Left lobe of liver (tissue), 2 donors: Measurements from ENCODE around the gene CAMTA1. TPM values are rescaled to one million over a fixed set of nuclear protein-coding genes. Genes with fewer than 3 reads are reported as not detected.
A peak's percentile ranks its signal among the peaks of the same experiment; 100 is the strongest.

Experiments
- ATAC-seq: fragments of 200-7000 bp; cut with Tn5 transposase; one replicate; pipeline ENCODE4 v1.9.1; 2020; ENCODE audit warnings: mild to moderate bottlenecking, moderate library complexity
- DNase-seq: peaks from one replicate; pipeline ENCODE4 v3.0.0-alpha.2; 2020; ENCODE audit warnings: low spot score
- total RNA-seq: library from RNA; stranded (reverse); gene quantifications from one replicate; pipeline ENCODE4 v1.2.1, GENCODE V29; 2021
- donor health status: DM: no; HTN: no; CAD: no; lungs with moderate emphysema.
- donor health status: DM: no; HTN: yes; CAD: no.

CAMTA1 gene
- total RNA-seq, 1 donor from 2014 or later, result 33.6 TPM

DNA sequence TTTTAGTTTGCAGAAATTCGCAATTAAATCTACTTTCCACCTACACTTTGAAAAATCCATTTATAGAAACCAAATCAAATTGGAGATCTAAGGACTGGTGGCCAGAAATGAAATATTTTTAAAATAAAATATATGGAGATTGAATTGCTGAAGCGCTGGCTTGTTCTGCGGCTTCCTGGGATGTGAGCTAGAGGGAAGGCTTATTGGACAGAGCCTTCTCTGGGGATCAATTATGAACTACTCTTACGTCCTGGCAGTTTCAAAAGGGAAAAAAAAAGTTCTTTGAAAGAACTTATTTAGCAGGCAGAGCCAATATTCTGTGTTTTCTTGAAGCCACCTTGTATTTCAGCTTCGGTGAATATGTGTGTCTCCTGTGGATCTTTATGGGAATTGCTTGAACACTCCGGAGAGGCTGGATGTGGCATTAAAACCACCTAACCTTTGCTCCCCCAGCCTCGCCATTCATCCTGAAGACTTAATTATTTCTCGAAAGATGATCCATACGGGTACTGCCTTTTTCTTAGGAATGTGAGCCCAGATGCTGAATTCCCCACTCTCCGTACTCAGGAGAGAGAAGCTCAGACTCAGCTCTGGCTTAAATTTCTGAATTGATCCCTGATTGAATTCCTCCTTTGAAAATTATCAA, 506.9 kb downstream of the CAMTA1 start:
- no peak for ATAC-seq
- no peak for DNase-seq

DNA sequence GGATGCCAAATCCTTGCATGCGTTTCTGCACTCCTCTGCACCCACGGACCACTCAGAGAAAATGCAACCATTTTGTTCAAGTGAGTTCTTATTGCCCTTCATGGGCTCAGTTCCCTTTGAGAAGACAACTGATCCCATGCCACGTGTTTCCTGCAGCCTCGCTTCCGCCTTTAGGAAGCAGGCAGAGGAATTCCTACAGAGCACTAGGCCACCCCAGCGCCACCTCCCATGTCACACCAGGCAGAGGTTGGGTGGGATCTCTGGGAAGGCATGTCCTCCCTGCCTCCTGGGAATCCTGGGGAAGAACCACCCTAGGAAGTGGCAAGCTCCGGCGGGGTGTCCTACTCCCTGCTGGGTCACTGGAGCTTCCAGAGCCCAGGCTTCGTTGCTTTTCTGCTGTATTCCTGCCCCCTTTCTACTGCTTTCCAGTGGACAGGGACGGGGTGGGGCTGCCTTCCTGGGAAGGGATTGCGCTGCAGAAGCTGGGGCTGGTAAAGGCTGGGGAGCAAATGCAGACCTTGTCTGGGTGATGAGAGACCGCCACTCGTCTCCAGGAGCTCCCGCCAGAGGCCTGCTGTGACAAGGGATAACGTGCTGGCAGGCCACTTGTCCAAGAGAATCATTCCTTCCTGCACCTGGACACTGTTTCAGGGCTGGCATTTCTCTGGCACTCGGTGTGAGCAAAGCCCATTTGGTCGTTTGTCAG, 507.6 kb downstream of the CAMTA1 start:
- no peak for ATAC-seq
- DNase-seq, result no peak

DNA sequence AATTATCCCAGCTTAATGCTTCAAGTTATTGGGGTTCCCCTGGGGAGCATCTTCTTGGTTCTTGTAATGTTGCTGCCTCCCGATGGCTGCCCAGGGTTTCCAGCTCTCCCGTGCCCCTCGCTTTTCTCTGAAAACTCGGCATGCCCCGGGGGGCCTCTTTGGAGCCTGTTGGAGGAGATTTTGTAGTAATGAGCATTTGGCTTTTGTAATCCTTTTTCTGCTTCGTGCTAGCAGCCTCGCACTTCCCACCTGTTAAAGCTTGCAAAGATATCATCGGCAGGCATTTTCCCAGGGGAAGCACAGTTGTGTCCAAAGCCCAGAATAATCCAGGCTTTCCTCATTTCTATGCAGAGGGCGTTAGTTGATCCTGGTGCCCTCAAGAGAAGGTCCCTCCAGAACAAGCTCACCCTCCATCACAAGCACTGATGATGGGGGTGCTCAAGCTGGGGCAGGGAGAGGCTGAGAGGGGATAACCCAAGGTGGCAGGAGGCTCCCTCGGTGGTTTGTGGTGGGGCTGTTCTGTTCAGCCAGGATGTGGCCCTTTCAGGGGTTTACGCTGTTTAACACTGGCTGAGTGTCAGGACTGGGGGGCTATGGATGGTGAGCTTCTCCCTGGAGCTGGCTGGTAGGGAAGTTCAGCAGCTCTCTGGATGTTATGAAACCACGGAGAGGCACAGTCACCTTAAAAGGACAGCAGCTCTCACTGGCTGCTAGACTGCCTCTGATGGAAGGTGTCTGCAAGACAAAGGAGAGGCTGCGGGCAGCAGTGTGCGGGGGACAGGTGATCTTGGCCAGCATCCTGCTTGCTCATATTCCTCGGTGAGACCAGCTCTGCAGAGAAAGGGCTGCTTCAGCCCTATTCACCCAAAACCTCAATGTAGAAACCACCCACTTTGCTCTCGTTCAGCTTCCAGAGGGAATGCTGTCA, 508.7 kb downstream of the CAMTA1 start:
- ATAC-seq (no peak), DNase-seq (no peak)

DNA sequence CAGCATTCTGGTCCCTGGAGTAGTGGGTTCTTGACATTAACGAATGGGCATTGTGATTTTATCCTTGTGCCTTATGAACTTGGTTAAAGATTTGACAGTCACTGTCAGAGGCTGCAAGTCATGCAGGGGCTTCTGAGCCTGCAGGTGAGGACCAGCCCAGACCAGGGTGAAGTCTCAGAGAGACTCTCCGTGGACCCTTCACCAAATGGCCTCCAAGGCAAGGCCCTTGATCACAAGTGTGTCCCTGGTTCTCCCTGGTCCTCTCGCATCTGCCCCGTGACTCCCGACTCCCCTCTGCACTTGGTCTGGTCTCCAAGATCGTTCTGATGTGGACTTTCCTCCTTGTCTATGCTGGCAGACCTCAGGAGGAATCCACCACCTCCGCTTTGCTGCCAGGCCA, 509.4 kb downstream of the CAMTA1 start:
- ATAC-seq (no peak), DNase-seq (no peak)

DNA sequence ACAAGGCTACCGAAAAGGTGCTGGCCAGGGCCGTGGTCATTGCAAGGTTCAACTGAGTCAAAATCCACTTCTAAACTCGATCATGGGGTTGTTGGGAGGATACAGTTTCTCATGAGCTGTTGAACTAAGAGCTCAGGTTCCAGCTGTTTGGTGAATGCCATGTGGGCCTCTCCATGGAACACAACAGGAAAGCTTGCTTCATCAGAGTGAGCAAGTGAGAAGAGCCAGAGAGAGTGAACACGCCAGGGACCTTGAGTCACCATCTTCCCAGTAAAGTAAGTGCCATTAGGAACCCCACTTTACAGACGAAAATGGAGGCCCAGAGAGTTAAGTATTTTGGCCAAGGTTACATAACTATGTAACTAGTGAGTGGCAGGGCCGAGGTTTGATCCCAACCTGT, 510.7 kb downstream of the CAMTA1 start:
- ATAC-seq (no peak), DNase-seq (no peak)

DNA sequence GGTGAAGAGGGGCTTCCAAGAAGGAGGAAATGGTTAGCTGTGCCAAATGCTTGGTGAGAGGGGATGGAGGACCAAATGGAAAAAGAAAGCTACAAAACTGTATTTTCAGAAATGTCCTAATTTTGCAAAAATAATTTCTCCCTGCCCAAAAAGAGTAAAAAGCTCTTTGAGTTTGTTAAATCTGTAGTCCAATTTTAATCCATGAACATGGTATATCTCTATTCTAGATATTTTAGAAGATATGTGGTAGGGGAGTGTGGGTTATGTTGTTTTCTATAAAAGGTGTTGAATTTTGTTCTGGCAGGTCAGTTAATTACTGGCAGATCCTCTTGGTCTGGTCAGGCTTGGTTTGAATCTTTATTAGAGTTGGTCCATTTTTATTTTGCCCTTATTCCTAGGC, 511.7 kb downstream of the CAMTA1 start:
- DNase-seq (no peak), ATAC-seq (no peak)

DNA sequence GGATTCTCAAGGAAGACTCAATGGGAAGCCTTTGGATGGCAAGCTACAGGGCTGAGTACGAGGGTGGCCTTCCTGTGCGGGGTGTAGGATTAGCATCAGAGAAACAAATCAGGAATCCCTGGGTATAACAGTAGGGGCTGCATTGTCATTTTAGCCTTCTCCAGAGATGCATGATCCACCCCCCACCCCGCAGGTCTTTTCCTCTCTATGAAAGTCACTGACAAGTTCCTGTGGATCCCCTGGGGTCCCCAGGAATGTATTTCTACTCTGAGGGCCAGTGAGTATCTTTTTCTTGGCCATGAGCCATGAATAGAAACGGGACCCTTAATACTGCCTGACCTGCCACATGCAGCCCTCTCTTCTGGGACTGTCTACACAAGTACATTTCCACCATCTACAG, 512.9 kb downstream of the CAMTA1 start:
- ATAC-seq (no peak), DNase-seq (no peak)

DNA sequence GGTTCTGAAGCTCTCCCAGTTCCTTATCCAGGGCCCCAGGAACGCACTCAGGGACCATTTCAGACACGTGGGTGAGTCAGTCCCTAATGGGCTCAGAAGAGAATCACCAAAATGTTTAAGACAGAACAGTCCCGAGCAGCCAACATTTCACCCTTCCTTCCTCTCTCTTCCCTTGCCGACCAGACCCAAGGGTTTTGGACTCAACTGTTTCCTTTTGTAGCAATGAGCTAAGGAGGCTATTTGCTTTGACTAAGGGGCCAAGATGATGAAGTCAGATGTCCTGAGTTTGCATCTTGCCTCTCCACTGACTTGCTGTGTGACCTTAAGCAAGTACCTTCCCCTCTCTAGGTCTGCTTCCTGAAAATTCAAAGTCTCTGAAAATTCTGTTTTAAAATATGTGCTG, 513.5 kb downstream of the CAMTA1 start:
- no peak for DNase-seq
- ATAC-seq, result no peak

DNA sequence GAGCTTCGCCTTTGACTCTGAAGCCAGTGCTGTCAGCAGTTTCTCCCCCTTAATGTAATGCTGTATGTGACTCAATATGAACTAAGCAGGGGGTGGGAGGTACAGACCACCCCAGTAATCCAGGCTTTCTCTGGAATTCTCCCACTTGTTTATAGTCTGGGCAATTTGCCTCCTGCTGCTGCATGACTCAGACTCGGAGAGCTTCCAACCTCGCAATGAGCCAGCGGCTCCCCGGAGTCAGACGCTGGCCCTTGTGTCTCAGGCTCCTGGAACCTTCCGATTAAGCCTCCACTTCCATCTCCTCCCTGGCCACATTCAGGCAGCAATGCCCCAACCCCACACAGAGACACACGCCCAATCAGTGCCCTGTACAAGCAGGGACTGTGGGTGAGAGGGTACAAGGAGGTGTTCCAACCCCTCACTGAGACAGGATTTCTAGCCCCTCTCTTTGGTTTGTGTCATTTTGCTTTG, 514.1 kb downstream of the CAMTA1 start:
- no peak for DNase-seq

DNA sequence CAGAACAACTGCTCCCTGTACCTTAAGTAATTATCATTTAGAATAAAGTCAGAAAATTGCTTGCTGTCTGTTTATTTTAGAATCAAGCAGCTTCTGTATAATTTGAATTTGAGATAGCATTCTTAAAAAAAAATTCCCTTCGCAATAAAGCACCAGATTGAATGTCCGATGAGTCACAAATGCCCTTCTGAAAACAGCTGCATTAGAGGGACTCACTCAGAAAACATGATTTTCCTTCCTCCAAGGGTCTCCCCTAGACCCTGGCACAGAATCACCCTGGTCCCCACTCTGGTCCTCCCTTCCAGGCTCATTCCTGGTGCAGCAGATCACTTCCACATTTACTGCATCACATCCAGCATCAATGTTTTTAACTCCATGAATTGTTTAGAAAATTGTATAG, 514.7 kb downstream of the CAMTA1 start:
- DNase-seq, result no peak
- no peak for ATAC-seq

More for the DNA sequence above, 514.1 kb downstream of the CAMTA1 start:
- peak; percentile 63 for ATAC-seq

DNA sequence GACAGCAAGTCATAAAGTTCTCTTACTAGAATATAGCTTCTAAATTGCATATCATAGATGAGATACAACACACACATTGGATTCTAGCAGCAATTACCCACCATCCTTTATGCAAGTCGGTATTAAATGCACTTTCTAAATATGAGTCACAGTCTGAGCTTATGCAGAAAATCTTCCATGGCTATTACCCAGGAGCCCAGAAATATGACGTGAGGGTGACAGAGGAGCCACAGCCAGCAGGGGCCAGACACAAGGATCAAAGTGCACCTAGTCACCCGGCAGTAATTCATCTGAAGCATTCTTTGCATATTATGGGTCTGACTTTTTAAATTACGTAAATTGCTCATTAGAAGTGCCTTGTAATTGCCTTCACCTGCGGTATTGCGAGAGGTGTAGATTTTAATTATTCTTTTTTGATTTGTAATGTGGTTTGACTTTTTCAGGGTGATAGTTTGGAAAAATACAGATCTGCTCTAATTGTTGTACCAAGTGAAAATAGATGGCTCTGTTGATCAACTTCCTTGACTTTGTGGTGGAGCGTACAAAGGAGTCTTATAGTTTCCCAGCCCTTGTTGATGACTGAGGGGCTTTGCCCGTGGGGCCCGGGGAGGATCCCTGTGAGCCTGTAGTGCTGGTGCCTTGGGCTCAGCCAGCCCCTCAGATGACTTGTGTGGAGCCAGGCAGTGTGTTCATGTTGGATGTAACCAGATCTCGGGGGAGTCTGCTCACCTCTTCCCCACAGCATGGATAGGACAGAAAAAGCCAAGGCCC, 515.8 kb downstream of the CAMTA1 start:
- ATAC-seq, result no peak
- no peak for DNase-seq

DNA sequence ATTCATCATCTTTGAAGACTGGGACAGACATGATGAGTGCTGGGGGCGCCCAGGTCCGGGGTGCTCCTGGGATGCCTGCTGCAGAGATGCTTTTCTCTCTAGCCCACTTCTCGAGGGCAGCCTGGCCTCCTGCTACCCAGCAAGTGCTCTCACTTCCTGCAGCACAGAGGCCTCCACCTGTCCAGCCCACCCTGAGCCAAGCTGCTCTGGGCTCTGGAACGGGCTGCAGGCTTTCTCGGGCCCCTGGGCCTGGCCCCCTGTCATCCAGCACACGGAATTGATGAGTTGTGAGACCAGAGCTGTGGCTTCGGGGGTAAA, 516.4 kb downstream of the CAMTA1 start:
- DNase-seq, result no peak
- no peak for ATAC-seq

DNA sequence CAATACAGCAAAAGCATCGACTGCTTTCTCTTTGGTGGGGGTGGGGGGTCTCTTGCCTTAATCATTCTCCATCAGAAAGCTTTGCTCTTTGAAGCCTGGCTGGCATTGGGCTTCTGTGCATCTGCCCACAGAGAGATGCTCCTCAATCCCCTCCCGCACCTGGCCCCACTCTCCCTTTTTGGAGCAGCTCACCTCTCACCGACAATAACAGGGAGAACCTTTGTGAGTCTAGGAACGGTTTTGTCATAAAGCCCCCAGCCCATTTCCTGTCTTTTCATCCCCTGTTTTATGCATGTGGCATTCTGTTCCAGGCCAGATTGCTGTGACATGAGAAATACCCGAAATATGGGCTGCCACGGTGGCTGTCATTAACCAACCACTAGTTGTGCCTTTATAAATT, 516.9 kb downstream of the CAMTA1 start:
- DNase-seq (no peak), ATAC-seq (no peak)

DNA sequence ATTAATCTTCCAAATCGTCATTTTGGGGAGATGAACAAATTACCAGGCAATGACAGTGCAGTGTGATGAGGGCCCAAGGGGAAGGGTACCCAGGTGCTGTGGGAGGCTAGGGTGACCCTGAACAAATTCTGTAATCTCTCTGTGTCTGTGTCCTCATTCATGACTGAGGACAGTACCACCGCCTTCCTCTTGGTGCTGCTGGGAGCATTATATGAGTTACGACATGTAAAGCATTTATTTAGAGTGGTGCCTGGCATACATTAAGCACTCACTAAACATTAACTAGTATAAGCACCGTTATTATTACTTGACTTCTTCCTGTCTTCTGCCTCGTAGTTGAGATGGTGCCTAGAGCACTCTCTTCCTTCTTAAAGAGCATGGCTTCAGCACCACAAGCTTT, 517.6 kb downstream of the CAMTA1 start:
- no peak for DNase-seq
- ATAC-seq, result no peak

DNA sequence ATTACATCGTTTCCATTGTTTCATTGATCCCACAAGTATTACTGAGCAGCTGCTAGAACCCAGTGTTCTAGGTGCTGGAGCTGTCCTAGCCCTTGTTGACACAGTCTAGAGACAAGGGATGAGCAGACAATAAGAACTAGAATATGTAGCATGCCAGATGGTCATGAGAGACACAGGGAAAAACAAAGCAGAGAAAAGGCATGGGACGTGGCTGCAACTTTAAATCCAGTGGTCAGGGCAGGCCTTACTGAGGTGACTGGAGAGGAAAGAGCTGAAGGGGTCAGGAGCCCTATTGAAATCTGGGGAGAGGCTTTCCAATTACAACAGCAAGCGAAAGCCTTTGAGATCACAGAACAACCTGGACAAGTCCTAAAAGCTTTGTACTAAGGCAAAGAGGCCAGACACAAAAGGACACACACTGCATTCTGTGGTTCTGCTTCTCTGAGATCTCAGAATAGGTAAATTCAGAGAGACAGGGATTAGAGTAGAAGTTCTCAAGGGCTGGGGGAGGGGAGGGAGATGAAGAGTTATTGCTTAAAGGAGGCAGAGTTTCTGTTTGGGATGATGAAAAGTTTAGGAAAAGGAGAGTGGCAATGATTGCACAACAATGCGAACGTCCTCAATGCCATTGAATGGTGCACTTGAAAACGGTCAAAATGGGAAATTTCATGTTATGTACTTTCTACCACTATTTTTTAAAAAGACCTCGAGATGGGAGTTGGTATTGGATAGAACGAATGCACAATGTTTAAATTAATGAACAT, 518.5 kb downstream of the CAMTA1 start:
- peak; percentile 10 for DNase-seq
- ATAC-seq, result no peak

DNA sequence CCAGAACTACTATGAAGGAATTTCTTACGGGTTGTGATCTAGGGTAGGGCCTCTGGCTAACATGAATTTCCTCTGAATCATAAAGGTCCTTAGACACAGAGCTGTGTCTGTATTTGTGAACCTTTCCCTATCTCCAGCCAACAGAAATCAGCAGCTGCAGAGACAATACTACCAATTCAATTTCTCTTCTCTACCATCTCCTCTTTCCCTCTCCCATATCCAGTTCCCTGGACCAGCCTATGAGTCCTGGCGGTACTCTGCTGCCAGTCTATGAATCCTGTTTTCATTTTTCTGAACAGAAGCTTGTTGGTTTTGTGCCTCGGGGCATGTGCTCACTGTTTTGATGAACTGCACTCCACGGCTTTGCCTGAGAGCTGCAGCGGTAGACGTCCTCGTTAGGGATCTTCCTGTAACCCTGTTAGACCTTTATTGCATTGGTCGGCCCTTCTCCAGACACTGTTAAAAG, 527.9 kb downstream of the CAMTA1 start:
- no peak for DNase-seq
- ATAC-seq, result no peak

DNA sequence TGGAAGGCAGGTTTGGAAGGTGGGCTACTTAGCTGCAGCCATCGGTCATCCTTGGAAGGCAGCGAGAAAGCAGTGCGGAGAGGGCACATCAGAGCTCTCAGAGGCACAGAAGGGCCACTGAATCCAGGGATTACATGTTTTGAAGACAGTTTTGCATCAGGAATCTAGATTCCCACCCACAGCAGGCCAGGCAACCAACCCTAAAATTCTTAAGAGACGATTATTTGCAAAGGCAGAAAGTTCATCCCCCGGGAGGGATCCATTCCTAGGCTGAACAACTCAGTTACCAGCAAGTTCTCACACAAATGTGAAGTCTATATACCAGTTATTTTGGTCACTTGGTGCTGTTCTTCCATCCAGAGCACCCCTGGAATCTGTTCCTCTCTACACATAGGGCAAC, 528.6 kb downstream of the CAMTA1 start:
- DNase-seq (no peak), ATAC-seq (no peak)

DNA sequence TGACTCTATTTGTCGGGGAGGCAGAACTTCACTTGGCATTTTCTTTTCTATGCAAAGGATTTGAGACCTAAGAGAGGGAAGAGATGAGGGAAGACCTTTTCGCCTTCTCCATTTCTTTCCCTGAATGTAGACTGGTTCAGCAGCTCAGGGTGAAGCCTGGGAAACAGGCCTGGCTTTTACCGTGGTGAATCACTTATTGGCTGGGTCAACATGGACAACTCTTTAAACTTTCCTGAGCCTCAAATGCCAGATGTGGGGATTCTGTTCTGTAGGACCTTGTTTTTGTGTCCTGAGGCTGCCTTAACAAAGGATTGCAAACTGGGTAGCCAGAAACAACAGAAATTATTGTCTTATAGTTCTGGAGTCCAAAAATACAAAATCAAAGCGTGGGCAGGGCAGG, 530.1 kb downstream of the CAMTA1 start:
- no peak for DNase-seq
- ATAC-seq, result no peak

DNA sequence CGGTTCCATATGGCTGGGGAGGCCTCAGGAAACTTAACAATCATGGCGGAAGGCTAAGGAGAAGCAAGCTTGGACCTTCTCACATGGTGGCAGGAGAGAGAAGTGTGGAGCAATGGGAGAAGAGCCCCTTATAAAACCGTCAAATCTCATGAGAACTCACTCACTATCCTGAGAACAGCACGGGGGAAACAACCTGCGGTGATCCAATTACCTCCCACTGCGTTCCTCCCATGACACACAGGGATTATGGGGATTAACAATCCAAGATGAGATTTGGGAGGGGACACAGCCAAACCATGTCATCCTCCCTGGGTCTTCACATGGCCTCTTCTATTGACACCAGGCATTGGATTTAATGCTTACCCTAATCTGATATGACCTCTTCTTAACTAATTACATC, 530.7 kb downstream of the CAMTA1 start:
- DNase-seq (no peak), ATAC-seq (no peak)

DNA sequence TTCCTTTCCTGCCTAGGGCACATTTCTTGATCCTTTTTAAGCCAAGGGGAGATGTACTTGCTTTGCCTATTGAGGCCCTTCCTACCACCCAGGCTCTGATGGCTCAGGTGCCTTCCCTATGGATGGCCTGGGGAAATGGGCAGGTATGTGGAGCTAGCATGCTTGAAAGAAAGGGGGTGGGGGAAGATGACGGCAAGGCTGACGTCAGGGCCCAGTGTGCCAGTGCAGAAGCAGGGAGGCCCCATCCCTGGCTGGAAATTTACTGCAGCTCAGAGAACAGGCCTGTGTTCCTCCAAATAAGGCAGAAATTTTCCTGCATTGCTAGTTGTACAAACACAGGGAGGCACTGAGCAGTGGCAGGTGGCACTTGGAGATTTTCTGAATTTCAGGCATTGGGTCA, 532.6 kb downstream of the CAMTA1 start:
- ATAC-seq (no peak), DNase-seq (peak; percentile 31)
